ENCODE data around the gene LMNA. TPM values are rescaled to one million over a fixed set of nuclear protein-coding genes. Genes with fewer than 3 reads are reported as not detected.

LMNA gene
- total RNA-seq, 6 experiments from 2014 or later: 79.4 to 129 (median 98.8) TPM

Other genes with a start within 250 kb of the LMNA start
- gene RIT1, start 203.4 kb upstream of the LMNA start, total RNA-seq: 10 to 100 TPM in 3 of 6 experiments, 1 to 10 TPM in 3; 4.9 to 28.3 (median 11.3) TPM
- gene KHDC4, start 180.3 kb upstream of the LMNA start, total RNA-seq: 10 to 100 TPM; 14.1 to 19.0 (median 17.2) TPM
- gene RXFP4, start 173.1 kb upstream of the LMNA start, total RNA-seq: not detected
- 10 to 100 TPM in 4 of 6 experiments, 1 to 10 TPM in 2; 7.9 to 23.8 (median 13.1) TPM for gene ARHGEF2, start 136.2 kb upstream of the LMNA start, total RNA-seq
- gene SSR2, start 93.8 kb upstream of the LMNA start, total RNA-seq: 100 to 1,000 TPM in 4 of 6 experiments, 10 to 100 TPM in 2; 59.5 to 227 (median 103) TPM
- 10 to 100 TPM; 19.0 to 25.5 (median 21.0) TPM for gene UBQLN4, start 60.9 kb upstream of the LMNA start, total RNA-seq
- gene LAMTOR2, start 59.9 kb upstream of the LMNA start, total RNA-seq: 10 to 100 TPM; 49.4 to 71.0 (median 60.3) TPM
- gene RAB25, start 53.6 kb upstream of the LMNA start, total RNA-seq: 1 to 10 TPM in 2 of 6 experiments, under 1 TPM in 4; 0.40 to 3.2 (median 0.77) TPM
- gene MEX3A, start 32.2 kb upstream of the LMNA start, total RNA-seq: 1 to 10 TPM in 1 of 6 experiments, under 1 TPM in 5; 0.35 to 1.4 (median 0.83) TPM
- 1 to 10 TPM in 4 of 6 experiments, under 1 TPM in 2; 0.62 to 2.6 (median 1.3) TPM for gene SEMA4A, start 38.9 kb downstream of the LMNA start, total RNA-seq
- 10 to 100 TPM; 19.1 to 30.5 (median 20.0) TPM for gene SLC25A44, start 79.4 kb downstream of the LMNA start, total RNA-seq
- 10 to 100 TPM; 21.8 to 33.8 (median 24.8) TPM for gene PMF1, start 98.3 kb downstream of the LMNA start, total RNA-seq
- 1 to 10 TPM in 3 of 6 experiments, under 1 TPM in 1, not detected in 2; 0.44 to 1.5 (median 1.2) TPM for gene BGLAP, start 127.5 kb downstream of the LMNA start, total RNA-seq
- 1 to 10 TPM in 3 of 6 experiments, under 1 TPM in 3; 0.43 to 4.0 (median 1.1) TPM for gene PAQR6, start 133.3 kb downstream of the LMNA start, total RNA-seq
- gene SMG5, start 168.1 kb downstream of the LMNA start, total RNA-seq: 10 to 100 TPM; 28.1 to 58.8 (median 48.2) TPM
- 1 to 10 TPM in 4 of 6 experiments, under 1 TPM in 2; 0.55 to 2.1 (median 1.5) TPM for gene TMEM79, start 169.6 kb downstream of the LMNA start, total RNA-seq
- gene GLMP, start 181.0 kb downstream of the LMNA start, total RNA-seq: 10 to 100 TPM; 34.7 to 72.0 (median 55.7) TPM
- not detected for gene VHLL, start 184.6 kb downstream of the LMNA start, total RNA-seq
- 100 to 1,000 TPM in 3 of 6 experiments, 10 to 100 TPM in 3; 79.3 to 179 (median 115) TPM for gene CCT3, start 223.6 kb downstream of the LMNA start, total RNA-seq
- 1 to 10 TPM in 2 of 6 experiments, under 1 TPM in 2, not detected in 2; 0.37 to 1.1 (median 0.99) TPM for gene TSACC, start 223.8 kb downstream of the LMNA start, total RNA-seq

All from right lobe of liver (tissue), 5 donors.